Loucy (cell line): ENCODE measurements around the gene INPP5D.
"Not testable (repeated sequence)": the region's sequence is repeated elsewhere in the genome, so short reads cannot be mapped to it uniquely, and the experiment has no call there.

ENCODE experiments used
- CTCF ChIP-seq: fragments of 200-600 bp; sonication (generic); conservative IDR thresholded peaks from 2 replicates; pipeline ENCODE4 v1.5.1; 2014; ENCODE audit warnings: mild to moderate bottlenecking, antibody characterized with exemption, low read length
- EZH2phosphoT487 ChIP-seq: fragments of 200-600 bp; IDR thresholded peaks from 2 replicates; pipeline ENCODE4 v1.6.1; 2018; ENCODE audit warnings: antibody characterized with exemption, mild to moderate bottlenecking, moderate library complexity, borderline replicate concordance

GRCh38 chr2:233191016-233191415, 130.9 kb downstream of the INPP5D start:
- not testable (repeated sequence) for TF ChIP-seq CTCF, EZH2phosphoT487
